GM19043 (cell line): Measurements from ENCODE around the gene SCARF1.
"Not testable (repeated sequence)": the region's sequence is repeated elsewhere in the genome, so short reads cannot be mapped to it uniquely, and the experiment has no call there.

Experiments
- ATAC-seq: cut with Tn5 transposase; IDR thresholded peaks from one replicate; pipeline ENCODE4 v1.9.1; 2021; ENCODE audit warnings: low read depth; ENCODE audit not compliant: unreplicated experiment

The SCARF1 gene

GRCh38 chr17:1645207-1646171 is at the start of gene SCARF1:
Gene SCARF1, minus strand, starts transcription at chr17:1645732. Its CDS starts 35 bp downstream, at chr17:1645697.
- ATAC-seq: no peak

DNA sequence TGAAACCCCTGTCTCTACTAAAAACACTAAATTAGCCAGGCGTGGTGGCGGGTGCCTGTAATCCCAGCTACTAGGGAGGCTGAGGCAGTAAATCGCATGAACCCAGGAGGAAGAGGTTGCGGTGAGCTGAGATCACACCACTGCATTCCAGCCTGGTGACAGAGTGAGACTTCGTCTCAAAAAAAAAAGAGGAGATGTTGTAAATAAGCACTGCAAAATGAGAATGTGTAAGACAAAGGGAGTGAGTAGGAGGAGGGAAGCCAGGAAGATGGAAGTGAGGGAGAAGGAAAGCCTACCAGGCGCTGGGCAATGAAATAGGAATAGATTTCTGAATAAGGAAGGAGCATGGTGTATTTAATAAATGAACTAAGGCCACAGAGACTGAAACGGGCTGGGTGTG is 47.8 kb upstream of the SCARF1 start:
- ATAC-seq: no peak

- ATAC-seq: no peak
These were observed 45.2 kb upstream of the SCARF1 start for GRCh38 chr17:1690544-1691221.

DNA sequence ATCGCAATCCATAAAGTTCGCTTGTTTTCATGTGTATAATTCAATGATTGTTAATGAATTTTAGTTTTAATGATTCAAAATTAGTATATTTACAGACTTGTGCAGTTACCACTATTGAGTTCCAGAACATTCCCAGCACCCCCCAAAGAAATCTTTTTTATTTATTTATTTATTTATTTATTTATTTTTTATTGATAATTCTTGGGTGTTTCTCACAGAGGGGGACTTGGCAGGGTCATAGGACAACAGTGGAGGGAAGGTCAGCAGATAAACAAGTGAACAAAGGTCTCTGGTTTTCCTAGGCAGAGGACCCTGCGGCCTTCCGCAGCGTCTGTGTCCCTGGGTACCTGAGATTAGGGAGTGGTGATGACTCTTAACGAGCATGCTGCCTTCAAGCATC is 42.9 kb upstream of the SCARF1 start:
- not testable (repeated sequence) for ATAC-seq

GRCh38 chr17:1686086-1686485 is 40.6 kb upstream of the SCARF1 start:
- no peak for ATAC-seq

GRCh38 chr17:1684378-1685189 is 39.1 kb upstream of the SCARF1 start, which contains the start of gene PRPF8:
Gene PRPF8, minus strand, starts transcription at chr17:1684867. Its CDS starts 296 bp downstream, at chr17:1684571.
- peak; percentile 96 for ATAC-seq

DNA sequence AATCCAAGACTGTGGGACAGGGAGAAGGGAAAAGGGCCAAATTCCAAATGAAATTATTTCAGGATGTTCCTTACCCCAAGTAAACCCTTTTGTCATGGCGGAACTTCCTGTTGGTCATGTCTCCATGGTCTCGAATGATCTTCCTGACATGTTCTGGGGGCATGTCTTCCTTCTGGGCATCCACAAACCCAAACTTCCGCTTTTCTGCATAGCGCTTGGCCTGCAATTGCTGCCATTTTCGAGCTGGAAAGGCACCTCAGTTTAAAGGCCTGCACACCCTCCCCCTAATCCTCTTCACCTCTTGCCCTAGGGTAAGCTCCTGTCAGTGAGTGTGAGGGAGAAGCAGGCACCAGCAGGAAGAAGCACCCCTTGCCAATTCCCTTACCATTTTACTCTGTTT is 37.9 kb upstream of the SCARF1 start:
- ATAC-seq: no peak

DNA sequence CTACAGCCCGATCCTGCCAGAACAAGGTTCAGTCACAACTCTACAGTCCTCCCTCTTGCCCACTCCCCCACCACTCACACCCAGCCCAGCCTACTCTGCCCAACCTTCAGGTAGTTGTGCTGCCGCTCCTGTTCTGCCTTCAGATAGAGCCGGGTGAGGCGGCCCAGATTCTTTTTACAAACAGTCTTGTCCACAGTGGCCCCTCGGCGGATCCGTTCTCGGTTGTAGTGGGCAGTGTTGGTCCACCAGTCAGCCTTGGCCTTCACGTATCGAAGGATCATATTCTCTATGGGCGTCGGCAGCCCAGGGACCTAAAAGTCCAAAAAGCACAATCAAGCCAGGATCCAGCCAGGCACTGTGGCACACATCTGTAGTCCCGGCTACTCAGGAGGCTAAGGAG is 30.9 kb upstream of the SCARF1 start:
- ATAC-seq: no peak

- no peak for ATAC-seq
These were observed 27.7 kb upstream of the SCARF1 start for GRCh38 chr17:1673041-1673785.

GRCh38 chr17:1663934-1664333 is 18.4 kb upstream of the SCARF1 start:
- ATAC-seq: not testable (repeated sequence)

GRCh38 chr17:1661045-1661444 is 15.5 kb upstream of the SCARF1 start:
- no peak for ATAC-seq

DNA sequence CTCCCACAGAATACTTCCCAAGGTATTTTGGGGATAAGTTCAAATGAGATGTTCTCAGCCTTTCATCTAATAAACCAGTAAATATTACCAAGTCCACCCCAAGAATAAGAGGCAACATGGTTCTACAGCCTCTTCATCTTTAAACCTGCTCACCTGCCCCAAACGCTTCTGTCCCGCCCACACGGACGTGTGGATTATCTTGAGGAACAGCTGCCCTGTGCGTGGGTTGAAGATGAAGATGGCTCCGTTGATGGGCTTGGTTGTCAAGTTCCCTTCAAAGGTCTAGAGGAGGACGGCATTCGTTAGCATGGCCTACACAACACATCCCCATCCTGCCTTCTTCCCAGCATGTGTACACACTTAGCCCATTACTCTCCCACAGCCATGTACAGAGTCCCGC is 12.6 kb upstream of the SCARF1 start:
- no peak for ATAC-seq

DNA sequence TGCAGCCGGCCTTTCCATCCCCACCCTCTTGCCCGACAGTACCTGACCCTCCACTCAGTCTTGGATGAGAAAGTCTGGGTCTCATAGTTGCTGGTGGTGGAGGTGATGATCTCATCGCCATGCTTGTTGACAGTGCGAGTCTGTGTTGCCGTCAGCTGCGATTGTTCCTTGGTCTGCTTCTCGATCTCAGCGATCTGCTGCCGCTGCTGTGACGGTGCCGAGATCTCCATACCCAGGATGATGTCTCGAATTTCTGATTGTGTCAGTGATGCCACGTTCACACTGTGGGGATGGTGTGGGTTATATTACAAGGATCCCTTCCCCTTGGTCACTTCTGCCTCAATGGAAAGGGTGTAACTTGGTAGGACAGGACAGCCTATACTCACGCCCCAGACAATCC is 8.2 kb upstream of the SCARF1 start:
- ATAC-seq: no peak

DNA sequence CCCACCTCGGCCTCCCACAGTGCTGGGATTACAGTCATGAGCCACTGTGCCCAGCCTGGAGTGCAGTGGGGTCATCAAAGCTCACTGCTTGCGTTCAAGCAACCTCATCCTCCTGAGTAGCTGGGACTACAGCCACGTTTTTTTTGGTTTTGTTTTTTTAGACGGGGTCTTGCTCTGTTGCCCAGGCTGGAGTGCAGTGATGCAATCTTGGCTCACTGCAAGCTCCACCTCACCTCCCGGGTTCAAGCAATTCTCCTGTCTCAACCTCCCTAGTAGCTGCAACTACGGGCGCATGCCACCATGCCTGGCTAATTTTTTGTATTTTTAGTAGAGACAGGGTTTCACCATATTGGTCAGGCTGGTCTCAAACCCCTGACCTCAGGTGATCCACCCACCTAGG is 7.3 kb upstream of the SCARF1 start:
- ATAC-seq: not testable (repeated sequence)

GRCh38 chr17:1651559-1651844 is 6.0 kb upstream of the SCARF1 start:
- ATAC-seq: no peak

- ATAC-seq: no peak
These were observed 5.4 kb upstream of the SCARF1 start for GRCh38 chr17:1650731-1651558.

DNA sequence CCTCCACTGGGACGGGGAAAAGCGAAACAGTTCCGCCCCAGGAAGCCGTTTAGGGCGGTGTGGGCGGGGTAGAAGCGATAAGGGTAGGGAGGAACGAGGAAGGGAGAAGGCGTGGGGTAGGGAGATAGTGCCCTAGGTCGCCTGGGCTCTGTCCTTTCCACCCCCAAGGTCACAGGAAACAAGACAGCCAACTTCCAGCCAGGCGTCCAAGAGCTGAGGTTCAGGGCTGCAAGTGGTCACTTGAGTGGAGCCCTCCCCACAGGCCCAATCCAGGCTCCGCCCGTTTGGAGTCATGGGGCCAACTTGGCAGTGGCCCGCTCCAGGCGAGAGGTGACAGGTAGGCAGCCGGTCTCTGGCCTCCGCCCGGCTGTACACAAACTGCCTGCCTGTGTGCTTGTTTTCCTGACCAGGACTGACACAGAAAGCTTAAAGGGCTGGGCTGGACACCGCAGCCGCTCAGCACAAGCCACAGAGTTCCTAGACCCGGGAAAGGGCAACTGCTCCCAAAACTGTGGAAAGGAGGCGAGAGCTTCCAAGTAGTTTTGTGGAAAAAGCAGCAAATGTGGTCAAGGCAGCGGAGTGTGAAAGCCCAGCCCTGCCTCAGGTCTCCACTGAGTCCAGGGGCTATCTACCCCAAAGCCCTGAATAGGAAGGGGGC is 4.4 kb upstream of the SCARF1 start, which contains the start of gene RILP:
Gene RILP (minus strand): TSS at position 23 of the 658 bp plus-strand sequence. CDS start 62 bp downstream, outside the sequence.
- no peak for ATAC-seq

DNA sequence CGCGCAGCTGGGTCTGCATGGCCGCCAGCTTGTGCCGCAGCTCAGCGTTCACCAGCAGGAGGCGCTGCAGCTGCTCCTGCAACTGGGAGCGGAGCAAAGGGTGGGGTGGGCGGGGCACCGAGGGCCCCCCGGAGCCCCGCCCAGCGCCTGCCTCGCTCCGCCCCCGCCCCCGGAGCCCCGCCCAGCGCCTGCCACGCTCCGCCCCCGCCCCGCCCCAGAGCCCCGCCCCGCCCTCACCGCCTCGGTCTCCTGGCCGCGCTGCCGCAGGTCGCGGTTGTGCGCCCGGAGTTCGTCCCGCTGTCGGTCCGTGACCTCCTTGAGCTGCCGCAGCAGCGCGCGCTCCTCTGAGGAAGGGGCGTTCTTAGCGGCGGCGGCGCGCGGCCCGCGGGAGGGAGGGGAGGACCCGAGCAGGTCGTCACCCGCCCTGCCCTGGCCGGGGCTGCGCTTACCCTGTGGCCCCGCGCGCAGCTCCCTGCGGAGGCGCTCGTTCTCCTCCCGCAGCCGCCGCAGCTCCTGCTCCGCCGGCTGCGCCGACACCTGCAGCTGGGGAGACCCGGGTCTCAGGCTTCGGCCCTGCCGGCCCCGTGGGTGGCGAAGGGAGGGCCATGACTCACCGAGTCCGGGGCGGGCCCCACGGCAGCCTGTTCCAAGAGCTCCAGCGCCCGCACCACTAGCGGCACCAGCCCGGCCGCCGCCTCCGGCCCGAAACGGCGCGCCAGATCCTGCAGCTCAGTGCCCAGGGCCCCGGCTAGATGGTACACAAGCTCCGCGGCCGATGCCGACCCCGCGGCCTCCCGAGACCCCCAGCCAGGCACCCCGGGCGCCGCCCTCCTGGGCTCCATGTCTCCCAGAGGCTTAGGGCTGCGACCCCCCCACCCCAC is 3.7 kb upstream of the SCARF1 start:
- peak; percentile 50 for ATAC-seq
